ENCODE results near the gene HYI.
"Not testable (repeated sequence)": the region's sequence is repeated elsewhere in the genome, so short reads cannot be mapped to it uniquely, and the experiment has no call there.

The HYI gene

DNA sequence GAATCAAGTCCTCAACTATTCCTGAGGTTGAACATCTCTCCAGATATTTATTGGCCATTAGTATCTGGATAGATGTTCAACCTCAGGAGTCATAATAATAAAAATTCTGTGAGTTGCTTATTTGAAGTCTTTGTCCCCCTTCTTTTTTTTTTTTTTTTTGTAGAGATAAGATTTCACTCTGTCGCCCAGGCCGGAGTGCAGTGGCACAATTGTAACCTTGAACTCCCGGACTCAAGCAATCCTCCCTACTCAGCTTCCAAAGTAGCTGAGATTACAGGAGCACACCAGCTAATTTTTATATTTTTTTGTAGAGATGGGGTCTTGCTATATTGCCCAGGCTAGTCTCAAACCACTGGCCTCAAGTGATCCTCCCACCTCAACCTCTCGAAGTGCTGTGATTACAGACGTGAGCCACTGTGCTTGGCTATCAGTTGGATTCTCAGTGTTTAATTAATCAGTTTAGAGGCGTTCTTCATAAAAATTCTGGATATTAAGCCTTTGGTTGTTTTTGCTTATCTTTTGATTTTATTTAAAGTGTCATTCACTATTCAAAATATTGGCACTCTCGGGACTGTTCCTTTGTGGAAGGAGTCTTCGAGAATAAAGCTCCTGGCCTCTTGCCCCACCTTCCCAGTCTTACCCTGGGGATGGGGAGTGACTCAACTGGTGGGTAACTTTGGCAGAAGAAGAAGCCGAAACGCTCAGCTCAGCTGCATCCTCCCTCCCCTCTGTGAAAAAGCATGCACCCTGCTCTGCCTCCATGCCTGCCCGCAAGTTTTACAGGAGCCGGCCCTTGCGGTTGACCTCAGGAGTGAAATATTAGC is 11.2 kb upstream of the HYI start:
- no peak for DNase-seq

DNA sequence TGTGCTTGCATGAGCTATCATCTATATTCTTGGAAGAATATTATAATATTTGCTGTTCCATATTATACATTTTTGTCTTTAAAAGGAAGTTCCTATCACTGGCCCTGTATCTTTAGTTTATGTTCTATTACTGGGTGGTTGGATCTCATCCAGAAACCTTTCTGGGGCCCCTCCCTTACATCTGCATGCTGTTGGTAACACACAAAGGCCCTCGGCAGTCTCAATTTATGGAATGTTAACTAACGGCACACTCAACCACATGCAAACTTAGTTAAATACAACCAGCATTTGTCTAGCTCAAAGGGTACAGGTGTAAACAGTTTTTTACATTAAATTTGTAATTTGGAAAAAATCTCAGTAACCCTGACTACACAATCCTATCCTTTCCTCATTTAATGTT is 9.7 kb upstream of the HYI start:
- no peak for DNase-seq

- no peak for DNase-seq
Measured at GRCh38 chr1:43460988-43461693, 7.4 kb upstream of the HYI start.

DNA sequence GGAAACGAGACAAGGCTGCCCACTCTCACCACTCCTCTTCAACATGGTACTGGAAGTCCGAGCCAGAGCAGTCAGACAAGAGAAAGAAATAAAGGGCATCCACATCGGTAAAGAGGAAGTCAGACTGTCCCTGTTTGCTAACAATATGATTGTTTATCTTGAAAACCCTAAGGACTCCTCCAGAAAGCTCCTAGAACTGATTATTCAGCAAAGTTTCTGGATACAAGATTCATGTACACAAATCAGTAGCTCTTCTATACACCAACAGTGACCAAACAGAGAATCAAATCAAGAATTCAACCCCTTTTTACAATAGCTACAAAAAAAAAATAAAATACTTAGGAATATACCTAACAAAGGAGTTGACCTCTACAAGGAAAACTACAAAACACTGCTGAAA is 4.6 kb upstream of the HYI start:
- not testable (repeated sequence) for DNase-seq

GRCh38 chr1:43455213-43455889 is 1.6 kb upstream of the HYI start:
- DNase-seq: no peak

- peak; percentile 46 for DNase-seq
Measured at GRCh38 chr1:43454270-43455011, 710 bp upstream of the HYI start.

DNA sequence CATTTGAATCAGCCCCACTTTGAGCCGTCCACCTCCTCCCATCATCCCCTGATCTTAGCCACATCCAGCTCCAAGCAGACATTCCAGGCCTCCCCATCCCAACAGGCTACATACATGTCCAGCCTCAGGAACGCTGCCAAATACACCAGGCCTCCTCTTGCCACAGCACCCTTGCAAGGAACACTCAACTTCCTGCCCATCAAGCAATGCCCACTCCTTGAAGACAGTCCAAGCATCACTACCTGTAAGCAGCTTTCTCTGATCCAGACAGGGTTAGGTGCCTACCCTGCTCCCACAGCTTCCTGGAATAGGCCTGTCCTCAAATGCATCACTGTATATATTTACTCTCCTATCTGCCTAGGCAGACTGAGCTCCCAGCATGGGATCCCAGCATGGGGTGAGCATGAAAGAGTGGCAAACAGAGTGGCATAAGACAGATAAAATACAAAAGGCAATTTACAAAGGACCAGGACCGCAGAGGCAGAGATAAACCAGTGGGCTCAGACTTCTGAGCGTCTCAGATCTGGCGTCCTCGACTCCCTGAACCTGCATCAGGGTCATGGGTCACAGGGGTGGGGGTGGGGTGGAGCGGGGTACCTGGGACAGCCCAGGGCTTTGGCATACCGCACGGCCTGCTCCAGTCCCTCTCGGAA is 816 bp downstream of the HYI start:
- no peak for DNase-seq

GRCh38 chr1:43451701-43452532 is 1.8 kb downstream of the HYI start:
- DNase-seq: no peak

GRCh38 chr1:43451157-43451591 is 2.6 kb downstream of the HYI start:
- no peak for DNase-seq

DNA sequence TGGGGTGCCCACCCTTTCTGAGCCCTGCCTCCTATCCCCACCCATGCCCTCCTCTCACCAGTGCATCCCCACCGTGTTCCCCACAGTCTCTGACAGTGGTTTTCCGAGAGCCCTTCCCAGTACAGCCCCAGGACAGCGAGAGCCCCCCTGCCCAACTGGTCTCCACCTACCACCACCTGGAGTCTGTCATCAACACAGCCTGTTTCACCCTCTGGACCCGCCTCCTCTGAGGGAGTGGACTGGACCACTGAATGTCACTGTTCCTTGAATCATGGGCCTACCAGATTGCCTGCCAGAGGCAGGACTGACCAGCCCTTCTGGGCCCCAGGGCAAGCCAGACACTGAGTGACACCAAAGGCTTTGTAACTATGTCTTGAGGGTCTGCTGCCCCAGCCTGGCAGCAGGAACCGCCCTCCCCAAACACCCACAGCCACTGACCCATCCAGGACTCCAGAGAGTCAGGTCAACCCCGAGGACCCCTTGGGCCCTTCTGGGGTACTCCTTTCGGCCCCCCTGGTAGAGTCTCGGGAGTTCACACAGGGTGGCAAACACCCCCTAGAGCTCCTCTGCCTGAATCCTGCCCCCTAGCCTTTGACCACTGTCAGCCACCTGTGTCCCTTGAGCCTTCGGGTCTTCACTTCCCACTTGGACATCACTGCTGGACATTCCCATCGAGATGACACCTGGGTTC is 3.3 kb downstream of the HYI start:
- DNase-seq: no peak

DNA sequence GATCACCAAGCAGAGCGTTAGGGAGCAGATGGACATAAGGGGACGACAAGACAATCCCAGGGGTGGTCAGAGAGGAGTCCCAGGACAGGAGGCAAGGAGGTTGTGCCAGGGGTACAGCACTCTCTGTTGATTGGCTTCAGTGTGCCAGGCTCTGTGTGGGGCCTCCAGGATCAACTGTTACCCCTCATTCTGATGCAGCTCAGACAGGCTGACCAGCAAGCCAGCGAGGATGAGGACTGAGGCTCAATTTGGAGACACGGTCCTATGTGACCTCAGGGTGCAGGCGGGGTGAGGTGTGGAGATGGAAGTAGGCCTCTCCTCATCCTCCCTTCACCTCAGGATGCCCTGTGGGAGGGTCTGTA is 4.0 kb downstream of the HYI start:
- DNase-seq: no peak

- DNase-seq: no peak
Measured at GRCh38 chr1:43448955-43449707, 4.6 kb downstream of the HYI start.

- DNase-seq: no peak
Measured at GRCh38 chr1:43447891-43448708, 5.6 kb downstream of the HYI start.

GRCh38 chr1:43446881-43447835 is 6.6 kb downstream of the HYI start:
- no peak for DNase-seq

GRCh38 chr1:43446388-43446740 is 7.4 kb downstream of the HYI start:
- no peak for DNase-seq

DNA sequence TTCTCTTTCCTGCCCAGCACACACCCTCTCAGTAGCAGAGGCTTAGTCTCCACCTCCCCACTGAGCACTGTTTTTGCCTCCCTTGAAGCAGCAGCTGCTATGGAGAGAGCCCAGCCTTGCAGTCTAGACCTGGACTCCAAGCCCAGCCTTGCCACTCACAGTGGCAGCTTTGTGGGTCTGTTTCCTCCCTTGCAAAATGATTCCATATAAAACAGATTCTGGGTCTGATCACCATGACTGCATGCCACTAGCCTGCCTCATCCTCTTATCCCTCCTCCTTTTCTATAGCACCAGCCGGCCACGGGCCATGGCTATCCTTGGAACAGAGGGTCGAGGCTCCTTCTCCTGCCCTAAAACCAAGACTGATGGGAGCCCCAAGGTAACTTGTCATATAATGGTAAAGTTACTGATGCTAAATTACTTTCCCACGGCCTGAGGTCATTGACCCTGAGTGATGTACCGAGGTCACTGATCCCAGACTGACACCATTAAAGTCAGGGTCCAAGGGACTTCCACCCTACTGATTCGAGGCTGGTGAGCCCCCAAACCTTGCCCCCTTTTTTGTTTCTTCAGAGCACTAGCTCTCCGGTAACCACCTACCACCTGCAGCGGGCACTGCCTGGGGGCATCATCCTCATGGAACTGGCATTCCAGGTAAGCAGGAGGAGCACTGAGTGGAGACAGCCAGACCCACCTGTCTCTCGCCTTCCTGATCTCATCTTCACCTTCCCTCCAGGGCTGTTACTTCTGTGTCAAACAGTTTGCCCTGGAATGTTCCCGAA is 7.9 kb downstream of the HYI start:
- no peak for DNase-seq

DNA sequence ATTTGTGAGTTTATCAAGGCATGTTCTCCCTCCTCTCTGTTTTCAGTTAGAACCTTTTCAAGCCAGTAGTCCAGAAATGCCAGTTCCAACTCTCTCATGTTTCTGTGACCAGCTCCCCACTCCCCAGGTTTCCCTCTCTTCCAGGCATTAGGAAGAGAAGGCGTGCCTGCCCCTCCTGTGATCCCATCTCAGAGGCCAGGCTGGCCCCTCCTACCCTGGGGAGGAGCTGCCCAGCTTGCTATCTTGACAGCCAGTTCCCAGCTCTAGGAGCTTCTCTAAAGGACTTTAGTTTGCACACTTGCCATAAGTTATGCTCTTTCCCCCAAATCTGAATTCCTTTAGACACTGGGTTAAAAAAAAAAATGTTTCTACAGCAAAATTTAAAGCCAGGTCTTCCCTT is 8.9 kb downstream of the HYI start:
- DNase-seq: no peak
